NCI-H1436 treated with DMSO at 0.1 percent for 48 hours (cell line): ENCODE data around the gene DMGDH.
"Not testable (repeated sequence)": the region's sequence is repeated elsewhere in the genome, so short reads cannot be mapped to it uniquely, and the experiment has no call there.

ENCODE experiments used
- DNase-seq: peaks from one replicate; lab custom pipeline; 2025; lab: John Stamatoyannopoulos, UW

Gene DMGDH

DNA sequence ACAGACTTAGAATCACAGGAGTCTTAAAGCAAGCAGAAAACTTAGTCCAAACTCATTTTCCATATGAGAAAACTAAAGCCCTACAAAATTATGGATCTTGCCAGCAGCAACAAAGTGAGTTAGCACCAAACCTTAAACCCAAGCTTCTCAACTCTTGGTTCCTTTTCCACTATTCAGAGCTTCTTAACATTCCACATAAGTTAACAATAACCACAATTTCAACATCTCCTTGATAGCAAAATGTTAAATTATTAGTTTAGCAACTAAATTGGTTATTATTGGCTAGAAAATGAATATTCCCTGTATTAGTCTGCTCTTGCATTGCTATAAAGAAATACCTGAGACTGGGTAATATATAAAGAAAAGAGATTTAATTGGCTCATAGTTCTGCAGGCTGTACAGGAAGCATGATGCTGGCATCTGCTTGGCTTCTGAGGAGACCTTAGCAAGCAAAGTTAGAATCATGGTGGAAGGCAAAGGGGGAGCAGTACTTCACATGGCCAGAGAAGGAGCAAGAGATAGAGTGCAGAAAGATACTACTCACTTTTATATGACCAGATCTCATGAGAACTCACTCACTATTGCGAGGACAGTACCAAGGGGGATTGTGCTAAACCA, 58.1 kb downstream of the DMGDH start:
- DNase-seq, result no peak

DNA sequence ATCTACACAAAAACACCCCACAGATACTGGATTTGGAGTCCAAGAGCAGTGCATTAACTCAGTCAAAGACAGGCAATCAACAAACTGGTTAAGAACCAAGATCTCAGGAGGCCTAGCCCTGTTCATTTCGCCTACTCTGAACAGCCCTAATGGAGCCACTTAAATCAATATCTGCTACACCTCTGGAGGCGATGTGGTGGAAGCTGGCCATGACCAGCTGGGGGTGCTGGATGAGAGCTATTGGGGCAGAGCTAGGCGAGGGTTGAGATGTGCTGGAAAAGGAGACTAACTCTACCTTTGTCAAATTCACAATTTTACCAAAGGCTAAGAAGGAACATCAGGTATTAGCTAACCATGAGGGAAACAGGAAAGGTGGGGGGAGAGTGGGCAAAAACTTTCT, 61.1 kb downstream of the DMGDH start:
- DNase-seq, result no peak

DNA sequence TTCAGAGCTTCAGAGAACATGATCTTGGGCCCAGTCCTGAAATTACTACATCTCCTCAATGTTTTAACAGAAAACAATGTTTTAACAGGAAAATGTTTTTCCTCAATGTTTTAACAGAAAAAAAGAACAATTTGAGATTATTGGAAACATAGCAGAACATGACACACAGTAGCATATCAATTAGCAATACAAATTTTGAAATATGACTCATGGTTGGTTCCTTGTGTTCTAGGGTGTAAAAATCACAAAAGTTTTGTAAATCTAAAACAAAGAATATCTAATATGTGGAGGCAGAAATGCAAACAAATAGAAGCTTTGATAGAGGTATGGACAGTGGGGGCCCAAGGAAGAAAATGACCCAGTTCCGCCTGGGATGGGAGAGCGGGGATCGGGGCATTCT, 61.6 kb downstream of the DMGDH start:
- no peak for DNase-seq

DNA sequence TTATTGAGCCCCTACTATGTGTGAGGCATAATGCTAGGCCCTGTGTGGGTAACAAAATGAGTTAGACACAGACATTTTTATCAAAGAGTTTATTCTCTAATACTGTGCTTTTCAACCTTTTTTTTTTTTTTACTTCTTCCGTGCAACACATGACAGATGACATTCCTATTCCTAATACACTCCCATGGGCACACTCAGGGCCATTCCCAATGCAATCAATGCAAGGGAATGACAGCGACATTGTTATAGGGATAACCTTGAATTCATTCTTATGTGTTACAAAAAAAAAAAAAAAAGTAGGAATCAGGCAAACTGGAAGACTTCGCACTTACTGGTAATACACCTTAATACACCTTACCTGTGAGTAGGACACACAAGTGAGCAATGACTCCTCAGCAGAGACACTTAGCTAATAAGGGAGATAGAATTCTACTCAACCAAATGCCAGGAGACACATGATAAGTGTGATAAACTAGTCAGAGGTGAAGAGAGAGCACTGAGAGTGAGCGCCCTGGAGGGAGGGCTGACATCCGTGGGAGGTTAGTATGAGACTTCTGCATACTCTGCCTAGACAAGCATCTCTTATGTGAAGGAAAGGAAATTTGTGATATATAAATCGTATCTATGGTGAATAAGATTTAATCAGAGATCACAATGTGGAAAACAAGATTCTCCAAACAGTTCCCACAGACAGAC, 63.4 kb downstream of the DMGDH start:
- DNase-seq, result no peak

DNA sequence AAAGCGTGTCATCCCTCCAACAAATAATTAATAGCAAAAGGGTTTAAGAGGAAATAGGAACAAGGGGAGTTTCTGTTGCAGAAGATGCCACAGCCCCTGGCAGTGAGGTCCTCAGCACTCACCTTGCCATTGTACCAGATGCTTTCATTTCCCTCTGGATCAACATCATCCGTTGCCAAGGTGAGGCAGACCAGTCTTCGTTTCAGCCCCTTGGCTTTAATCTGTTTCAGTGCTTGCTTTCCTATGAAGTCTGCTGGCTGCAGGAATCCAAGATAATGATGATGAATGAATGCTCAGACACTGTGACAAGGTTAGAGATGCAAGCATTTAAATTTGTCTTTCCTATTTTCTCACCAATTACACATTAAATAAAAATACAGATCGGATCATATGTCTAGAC, 64.3 kb downstream of the DMGDH start:
- no peak for DNase-seq

DNA sequence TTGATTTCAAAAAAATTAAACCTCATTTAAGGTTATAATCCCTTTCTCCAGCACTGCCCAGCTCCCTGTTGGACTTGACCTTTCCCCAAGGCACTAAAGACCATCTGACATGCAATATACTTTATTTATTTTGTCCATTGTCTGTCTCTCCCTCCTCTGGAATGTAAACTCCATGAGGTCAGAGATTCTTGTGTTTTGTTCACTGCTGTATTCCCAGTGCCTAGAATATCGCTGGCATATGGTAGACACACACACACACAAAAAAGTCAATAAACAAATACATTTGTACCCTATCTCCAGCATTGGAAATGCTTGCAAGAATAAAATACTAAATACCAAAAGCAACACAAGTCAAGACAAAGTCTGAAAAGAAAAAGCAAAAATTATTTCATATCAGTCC, 67.1 kb downstream of the DMGDH start:
- DNase-seq, result no peak

DNA sequence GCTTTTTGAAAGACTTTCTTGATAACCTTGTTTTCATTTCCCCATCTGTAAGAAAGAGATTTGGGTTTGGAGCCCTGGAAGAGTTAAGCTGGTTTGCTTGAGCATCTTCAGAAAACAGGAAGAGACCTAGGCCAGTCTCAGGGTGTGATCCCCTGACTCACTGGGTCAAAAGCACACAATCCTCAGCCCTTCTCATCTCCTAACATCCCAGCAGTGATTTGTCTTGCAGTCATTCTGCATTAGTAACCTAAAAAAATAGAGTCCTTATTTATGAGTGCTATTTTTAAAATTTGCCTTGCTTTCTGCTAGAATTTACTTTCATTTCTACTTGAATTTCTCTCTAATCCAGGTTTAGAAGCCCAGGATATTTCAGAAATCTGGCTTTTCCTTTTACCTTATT, 68.0 kb downstream of the DMGDH start:
- no peak for DNase-seq

DNA sequence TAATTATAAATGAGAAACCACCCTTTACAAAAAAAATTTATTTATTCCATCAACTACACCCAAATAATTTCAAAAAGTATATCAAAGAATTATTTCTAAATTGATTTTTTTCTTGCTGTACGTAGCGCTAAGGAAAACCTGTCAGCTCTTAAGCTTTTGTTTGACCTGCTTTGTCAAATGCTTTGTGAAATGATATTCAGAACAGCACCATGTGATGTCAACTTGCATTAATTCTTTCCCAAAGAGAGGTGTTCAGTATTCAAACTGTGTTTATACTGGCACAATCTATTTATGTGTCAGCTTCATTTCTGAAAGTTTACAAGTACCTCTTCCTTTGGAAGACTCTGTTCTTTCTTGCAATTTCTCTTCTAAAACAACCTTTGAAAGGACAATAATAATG, 72.4 kb downstream of the DMGDH start:
- DNase-seq, result no peak

DNA sequence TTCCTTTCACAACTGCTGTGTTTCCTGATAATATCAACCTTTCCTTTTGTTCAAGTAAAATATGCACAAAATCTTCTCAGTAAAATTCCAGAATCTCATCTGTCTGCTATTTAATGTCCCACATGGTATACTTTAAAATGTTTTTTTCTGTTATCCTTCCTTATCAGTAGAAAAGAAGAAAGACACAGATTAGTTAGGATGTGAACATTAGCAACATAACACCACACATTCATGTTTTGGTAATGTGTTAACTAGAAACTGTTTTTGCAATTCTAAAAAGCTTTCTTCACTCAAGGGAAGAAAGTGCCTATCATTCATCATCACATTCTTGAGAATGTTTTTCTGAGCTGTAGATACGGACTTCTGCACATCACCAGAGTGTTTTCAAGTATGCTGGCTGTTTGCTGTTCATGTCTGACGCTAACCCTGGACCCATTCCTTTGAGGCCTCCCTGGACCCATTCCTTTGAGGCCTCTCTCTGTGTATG, 73.9 kb downstream of the DMGDH start:
- no peak for DNase-seq

DNA sequence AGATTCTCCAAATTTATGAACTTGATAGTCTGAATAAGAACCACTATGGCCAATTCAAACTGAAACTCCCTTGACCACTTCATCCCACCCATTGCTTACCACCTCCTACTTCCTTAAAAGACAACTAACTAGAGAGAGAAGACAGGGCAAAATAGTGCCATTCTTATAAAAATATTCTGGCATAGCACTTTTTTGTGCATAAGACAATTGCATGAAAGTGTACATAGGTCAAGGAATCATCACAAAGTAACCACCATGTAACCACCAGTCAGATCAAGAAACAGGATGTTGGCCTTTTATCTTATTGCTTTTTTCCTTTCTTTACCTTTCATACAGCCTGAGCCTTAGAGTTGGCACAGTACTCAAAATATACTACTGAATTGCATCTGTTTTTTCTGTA, 76.3 kb downstream of the DMGDH start:
- no peak for DNase-seq

DNA sequence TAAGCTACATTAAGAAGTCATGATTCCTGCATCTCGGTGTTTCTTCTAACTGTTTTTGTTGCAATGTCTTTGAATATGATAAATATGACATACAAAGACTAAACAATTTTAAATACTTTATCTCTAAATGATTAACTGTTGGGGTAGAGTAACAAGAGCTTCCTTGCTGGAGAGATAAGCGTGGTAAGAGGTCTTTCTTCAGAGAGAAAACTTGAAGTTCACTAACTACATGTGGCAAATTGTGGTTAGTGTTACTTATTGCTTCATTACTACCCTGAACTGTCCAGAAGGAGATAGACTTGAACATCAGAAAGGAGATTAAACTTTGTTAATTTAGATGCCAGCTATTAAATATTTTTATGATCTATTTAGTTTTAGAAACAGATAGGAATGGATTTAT, 77.3 kb downstream of the DMGDH start:
- no peak for DNase-seq

DNA sequence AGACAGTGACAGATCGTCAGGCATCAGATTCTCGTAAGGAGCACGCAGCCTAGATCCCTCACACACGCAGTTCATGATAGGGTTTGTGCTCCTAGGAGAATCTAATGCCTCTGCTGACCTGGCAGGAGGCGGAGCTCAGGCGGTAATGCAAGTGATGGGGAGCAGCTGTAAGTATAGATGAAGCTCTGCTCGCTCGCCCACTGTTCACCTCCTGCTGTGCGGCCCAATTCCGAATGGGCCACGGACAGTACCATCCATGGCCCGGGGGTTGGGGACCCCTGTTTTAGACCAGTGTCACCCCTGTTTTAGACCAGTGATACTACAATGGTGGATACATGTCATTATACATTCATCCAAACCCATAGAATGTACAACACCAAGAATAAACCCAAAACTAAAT, 80.4 kb downstream of the DMGDH start:
- DNase-seq, result no peak

DNA sequence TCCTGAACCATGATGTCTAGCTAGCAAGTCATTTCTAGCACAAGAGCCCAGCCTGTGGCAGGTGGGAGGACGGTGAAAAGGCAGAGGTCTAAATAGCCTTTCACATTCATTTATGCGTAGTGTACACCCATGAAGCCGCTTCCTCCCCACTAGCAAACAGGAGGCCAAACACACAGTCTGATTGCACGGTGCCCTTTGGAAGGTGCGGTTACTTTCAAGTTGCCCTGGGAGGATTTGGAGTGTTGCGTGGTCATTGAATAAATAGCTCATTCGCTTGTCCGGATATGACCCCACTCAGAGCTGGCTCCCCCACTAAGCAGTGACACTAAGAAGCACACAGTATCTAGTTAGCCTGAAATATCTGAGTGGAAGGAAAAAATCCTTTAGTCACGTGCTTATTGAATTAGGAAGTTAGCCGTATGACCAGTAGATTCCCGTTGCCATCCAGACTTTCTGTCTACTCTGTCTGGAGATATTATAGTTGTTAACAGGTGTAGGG, 83.7 kb downstream of the DMGDH start:
- DNase-seq, result peak; percentile 1

DNA sequence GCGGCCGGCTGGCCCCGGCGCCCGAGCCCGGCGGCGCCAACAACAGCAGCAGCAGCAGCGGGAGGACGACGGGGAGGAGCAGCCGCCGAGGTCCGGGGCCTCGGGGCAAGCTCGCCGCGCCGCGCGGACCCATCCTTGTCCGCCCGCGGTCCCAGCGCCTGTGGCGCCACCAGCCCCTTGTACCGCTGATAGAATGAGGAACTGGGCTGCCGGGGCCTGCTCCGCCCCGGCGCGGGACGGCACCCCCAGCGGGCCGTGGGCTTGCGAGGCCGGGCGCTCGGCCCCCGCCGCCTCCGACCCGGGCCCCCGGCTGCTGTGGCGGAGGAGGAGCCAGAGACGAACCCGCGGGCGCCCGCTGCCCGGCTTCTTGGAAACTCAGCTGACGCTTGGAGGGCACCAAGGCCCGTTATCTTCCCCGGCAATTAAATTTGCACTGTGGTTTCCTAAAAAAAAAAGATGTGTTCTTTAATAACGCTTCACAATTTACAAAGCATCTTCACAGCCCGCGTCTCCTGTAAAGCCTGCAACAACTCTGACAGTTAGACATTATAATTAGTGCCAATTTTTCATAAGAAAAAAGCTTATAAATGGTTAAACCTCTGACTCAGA, 84.3 kb downstream of the DMGDH start, which contains the start of gene ARSB:
Gene ARSB, minus strand, starts transcription at position 195 of the 609 bp plus-strand sequence. Its CDS starts 62 bp downstream, at position 133.
- DNase-seq, result no peak

DNA sequence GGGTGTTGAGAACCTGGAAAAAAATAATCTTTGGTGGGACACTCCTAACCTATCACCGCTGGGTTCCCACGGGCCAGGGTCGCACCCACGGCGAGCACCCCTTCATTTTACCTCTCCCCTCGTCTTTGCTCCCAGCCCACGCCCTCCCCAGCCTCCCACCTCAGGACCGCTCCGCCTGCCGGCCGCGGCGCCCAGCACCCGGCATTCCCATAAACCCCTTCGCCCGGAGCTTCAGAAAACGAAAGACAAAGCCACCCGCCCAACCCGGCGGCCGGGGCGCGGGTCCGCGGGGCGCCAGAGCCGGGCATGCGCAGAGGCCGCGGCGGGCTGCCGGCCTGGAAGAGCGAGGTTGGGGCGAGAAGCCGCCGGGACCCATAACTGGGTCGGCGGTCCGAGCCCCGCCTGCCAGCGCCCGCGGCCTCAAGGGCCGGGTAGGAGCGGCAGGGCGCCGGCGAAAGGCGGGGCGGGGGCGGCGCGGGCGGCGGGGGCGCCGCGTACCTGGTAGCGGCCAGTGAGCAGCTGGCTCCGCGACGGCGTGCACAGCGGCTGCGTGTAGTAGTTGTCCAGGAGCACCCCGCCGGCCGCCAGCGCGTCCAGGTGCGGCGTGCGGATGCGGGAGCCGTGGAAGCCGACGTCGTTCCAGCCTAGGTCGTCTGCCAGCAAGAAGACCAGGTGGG, 84.9 kb downstream of the DMGDH start:
- peak; percentile 43 for DNase-seq

DNA sequence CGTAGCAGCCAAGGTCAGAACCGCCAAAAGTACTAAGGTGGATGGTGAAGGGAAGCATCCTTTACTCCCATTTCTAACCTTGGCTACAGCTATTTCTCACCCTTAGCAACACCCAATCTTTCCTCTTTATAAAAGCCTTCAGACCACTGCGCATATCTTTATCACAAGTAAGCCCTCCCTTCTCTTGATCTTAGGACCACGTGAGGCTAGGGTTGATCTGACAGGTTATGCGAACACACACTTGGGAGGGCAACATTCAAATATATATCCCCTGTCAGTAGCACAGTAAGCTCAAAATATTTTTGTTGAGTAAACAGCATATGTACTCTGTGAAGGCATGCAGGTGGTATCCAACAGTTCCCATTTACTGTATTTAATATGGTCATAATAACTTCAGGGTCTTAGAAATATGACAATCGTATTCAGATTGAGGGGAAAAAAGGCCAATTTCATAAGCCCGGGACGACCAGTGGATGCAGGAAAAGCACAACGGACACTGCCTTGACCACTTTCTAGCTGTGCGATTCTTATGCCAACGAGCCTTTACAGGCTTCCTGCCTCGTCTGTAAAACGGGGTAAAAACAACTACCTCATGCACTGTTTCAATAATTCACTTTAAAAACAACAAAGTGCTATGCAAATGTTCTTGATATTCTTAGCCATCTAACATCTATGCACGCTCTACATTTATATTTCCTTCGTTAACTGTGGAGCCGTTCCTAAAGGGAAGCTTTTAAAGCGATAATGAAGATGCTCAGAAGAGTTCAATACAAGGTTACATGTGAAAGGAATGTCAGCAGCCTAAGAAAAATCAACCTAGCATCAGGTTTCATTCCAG, 85.7 kb downstream of the DMGDH start:
- peak; percentile 43 for DNase-seq

DNA sequence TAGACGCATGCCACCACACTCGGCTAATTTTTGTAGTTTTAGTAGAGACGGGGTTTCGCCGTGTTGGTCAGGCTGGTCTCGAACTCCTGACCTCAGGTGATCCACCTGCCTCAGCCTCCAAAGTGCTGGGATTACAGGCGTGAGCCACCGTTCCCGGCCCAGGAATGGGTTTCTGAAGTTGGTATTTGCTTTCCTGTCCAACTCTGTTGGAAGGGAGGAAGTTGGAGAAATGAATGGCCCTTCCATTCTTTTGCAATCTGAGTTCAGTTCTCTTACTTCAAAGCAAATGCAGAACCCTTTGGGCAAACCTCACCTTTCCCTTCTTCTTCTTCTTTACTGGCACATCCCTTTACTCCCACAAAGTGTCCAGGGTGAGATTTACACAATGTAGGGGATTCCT, 86.3 kb downstream of the DMGDH start:
- not testable (repeated sequence) for DNase-seq

DNA sequence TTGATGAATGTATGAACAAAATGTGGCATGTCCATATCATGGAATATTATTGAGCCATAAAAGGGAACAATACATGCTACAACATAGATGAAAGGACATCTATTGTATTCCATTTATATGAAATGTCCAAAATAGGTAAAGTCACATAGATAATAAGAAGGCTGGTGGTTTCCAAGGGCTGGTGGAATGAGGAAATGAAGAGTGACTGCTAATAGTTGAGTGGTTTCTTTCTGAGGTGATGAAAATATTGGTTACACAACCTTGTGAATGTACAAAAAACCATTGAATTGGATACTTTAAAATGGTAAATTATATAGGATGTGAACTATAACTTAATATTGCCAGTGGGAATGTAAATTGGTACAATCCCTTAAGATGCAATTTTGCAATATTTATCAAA, 89.6 kb downstream of the DMGDH start:
- no peak for DNase-seq

DNA sequence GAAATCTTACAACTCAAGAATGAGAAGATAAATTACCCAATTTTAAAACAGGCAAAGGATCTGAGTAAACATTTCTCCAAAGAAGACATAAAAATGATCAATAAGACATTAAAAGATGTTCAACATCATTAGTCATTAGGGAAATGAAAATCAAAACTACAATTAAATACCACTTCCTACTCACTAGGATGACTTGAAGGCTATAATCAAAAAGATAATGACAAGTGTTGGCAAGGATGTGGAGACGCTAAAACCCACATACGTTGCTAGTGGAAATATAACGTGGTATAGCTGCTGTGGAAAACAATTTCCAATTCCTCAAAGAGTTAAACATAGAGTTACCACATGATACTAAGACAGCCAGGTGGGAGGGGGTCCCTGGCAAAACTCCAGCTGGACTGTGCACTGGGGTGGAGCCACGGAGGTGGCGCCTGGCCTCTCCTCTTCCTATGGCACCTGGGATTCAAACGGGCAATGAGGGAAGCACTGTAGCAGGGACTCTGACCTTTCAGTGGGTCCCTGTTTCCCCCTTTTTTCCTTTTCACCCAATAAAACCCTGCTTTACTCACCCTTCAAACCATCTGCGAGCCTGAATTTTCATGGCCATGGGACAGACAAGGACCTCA, 90.2 kb downstream of the DMGDH start:
- DNase-seq, result no peak

DNA sequence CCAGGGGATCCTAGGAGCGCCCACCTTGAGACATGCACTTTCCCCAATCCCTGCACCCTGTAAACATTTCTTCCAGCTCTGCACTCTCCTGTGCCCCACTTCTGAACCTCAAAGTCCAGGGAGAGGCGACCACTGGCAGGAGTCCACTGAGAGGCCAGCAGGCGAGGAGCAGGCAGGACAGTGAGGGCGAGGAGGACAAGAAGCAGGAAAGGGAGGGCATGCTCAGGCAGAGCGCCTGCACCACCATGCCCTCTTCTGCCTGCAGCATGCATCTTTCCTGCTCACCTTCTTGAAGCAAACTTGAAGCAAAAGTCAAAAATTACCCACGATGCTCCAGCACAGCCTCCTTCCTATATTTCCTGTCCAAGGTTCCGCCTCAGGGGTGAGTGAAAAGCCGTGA, 94.4 kb downstream of the DMGDH start:
- DNase-seq, result no peak

DNA sequence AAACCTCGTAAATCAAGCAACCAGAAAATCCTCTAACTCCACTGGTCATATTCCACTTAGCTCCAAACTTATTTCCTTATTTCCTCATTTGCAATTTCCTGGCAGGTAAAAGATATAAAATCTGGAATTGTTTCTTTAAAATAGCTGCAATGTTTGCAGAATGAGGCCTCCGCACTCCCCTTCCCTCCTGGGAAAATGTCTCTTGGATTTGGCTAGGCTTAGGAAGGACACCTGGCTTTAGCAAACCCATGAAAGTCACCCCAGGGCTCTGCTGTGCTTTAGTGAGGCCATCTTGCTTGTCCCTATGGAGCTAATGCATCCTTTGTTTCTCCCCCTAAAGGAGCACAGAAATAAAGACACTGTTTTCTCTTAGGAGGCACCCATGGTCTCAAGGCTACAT, 94.9 kb downstream of the DMGDH start:
- no peak for DNase-seq
